Measurements from ENCODE around the gene SYCN.

GRCh38 chr19:39251081-39251480, 47.0 kb upstream of the SYCN start:
- TF ChIP-seq CTCF (IDR thresholded peaks at IDR 0.05) (no peak), POLR2A (IDR thresholded peaks at IDR 0.05) (no peak), EP300 (IDR thresholded peaks at IDR 0.05) (no peak)

All from ovary (tissue), 3 donors.